Esophagus squamous epithelium (tissue), 4 donors: ENCODE measurements around the gene CCDC38. TPM values are rescaled to one million over a fixed set of nuclear protein-coding genes. Genes with fewer than 3 reads are reported as not detected.

Source experiments
- total RNA-seq, 4 donors: library from RNA; depleted of rRNA; stranded (reverse); fragments of >200 nt; gene quantifications; one replicate each; pipeline ENCODE4 v1.1.0, GENCODE V29; 2016

The CCDC38 gene
- total RNA-seq, 4 donors from 2014 or later: 0.23 TPM; not detected in 3

Other genes starting within 250 kb of the CCDC38 start
- gene NTN4, start 151.8 kb downstream of the CCDC38 start, total RNA-seq: 10 to 100 TPM in 2 of 4 donors, 1 to 10 TPM in 2; 5.0 to 22.5 (median 12.4) TPM
- 10 to 100 TPM in 2 of 4 donors, 1 to 10 TPM in 2; 2.7 to 16.3 (median 9.2) TPM for gene SNRPF, start 83.7 kb downstream of the CCDC38 start, total RNA-seq
- gene AMDHD1, start 717 bp upstream of the CCDC38 start, total RNA-seq: under 1 TPM in 2 of 4 donors, not detected in 2; 0.19 to 0.26 TPM
- 1 to 10 TPM in 1 of 4 donors, under 1 TPM in 3; 0.21 to 2.2 (median 0.32) TPM for gene HAL, start 53.7 kb upstream of the CCDC38 start, total RNA-seq
- 100 to 1,000 TPM; 105 to 235 (median 123) TPM for gene LTA4H, start 93.0 kb upstream of the CCDC38 start, total RNA-seq